GM18858 (cell line): ENCODE measurements around the gene ETAA1.

Source experiments
- ATAC-seq: cut with Tn5 transposase; IDR thresholded peaks from one replicate; pipeline ENCODE4 v1.9.1; 2021; ENCODE audit not compliant: unreplicated experiment

The ETAA1 gene

DNA sequence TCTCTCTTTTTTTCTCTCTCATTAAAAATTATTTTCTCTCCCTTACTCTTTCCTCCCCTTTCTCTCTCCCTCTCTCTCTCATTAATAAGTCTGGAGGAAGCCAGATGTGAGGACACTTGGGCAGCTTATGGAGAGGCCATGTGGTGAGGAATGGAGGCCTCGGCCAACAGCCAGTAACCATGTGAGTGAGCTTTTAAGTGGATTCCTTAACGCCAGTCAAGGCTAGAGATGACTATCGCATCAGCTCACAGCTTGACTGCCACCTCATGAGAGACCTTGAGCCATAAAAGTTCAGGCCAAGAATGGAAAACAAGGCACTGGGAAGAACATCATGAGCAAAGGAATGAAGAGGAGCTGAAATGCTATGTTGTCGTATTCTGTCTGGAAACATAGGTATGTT lies 39.1 kb downstream of the ETAA1 start:
- no peak for ATAC-seq

- no peak for ATAC-seq
Observed at GRCh38 chr2:67437114-67437513, 40.0 kb downstream of the ETAA1 start.

DNA sequence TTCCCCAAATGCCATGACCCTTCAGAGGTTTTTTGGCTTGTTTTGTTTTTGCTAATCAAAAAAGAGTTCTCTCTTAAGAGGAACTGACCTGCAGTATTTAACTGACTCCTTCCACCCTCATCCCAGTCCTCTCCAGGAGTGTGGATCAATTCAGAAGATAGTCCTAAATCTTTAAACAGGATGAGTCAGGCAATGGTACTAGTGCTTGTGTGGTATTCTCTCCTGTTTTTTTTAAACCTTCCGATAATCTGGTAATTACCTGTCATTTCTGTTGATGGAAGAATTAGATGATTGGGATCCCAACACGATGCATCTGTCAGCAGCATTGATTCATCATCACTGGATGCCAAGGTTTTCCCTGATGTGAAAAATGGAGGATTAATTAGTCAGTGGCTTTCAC lies 41.2 kb downstream of the ETAA1 start:
- ATAC-seq: no peak

- no peak for ATAC-seq
Observed at GRCh38 chr2:67445652-67446268, 48.6 kb downstream of the ETAA1 start.

DNA sequence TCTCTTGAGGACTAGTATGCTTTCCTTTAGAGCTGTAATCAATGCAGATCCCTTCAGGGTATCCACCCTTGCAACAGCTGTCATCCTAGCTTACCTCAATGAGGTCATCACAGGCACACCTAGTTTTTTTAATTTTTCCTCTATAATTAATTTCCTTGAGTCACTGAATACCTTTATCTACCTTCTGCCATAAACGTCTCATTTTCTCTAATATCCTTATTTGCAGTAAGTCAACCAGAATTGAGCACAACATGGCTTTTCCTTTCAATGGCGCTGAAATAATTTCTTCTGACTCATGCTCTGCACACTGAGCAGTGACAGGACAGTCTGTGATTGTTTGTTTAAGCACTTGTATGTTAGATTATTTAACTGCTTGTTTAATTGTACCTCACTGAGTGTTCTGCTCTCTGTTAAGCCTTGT lies 49.4 kb downstream of the ETAA1 start:
- ATAC-seq: no peak

DNA sequence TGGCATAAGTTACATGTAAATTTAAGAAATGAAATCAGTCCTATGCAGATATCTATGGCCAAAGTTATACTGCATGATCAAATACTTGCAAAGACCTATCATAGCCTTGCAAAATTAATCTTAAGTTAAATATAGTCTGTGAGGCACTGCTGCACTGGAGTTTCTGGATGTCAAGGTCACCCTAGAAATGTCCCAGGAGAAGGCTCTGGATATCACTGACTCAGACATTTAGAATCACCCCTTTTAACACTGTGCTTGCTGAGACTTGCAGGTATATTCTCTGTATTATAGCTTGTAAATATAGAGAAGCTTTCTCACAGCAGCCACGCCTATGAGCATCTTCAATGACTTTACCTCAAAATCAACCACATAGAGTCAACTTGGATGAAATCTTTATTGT lies 51.5 kb downstream of the ETAA1 start:
- ATAC-seq: no peak

DNA sequence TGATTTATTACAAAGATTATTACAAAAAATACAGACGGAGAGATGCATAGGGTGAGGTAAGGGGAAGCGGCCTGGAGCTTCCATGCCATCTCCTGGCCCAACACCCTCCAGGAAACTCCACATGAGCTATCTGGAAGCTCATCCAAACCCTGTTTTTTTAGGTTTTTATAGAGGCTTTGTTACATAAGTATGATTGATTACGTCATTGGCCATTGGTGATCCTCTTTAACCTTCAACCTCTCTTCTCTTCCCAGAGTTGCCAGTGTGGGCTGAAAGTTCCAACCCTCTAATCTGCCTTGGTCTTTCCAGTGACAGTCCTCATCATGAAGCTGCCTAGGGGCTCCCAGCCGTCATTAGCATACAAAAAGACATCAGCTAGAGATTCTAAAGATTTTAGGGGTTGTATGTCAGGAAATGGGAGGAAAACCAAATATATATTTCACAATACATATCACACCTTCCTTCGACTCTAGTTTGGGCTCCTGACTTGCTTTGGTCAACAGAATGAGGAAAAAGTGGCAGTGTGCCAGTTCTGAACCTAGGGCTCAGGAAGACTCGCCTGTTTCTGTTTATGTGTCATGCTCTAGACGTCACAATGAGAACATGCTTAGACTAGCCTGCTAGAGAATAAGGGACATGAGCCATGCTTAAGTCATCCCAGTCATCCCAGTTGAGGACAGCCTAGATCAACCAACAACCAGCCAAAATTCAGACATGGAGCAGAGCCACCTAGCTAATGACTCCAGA lies 54.1 kb downstream of the ETAA1 start:
- no peak for ATAC-seq

GRCh38 chr2:67453310-67453709 lies 56.2 kb downstream of the ETAA1 start:
- no peak for ATAC-seq

DNA sequence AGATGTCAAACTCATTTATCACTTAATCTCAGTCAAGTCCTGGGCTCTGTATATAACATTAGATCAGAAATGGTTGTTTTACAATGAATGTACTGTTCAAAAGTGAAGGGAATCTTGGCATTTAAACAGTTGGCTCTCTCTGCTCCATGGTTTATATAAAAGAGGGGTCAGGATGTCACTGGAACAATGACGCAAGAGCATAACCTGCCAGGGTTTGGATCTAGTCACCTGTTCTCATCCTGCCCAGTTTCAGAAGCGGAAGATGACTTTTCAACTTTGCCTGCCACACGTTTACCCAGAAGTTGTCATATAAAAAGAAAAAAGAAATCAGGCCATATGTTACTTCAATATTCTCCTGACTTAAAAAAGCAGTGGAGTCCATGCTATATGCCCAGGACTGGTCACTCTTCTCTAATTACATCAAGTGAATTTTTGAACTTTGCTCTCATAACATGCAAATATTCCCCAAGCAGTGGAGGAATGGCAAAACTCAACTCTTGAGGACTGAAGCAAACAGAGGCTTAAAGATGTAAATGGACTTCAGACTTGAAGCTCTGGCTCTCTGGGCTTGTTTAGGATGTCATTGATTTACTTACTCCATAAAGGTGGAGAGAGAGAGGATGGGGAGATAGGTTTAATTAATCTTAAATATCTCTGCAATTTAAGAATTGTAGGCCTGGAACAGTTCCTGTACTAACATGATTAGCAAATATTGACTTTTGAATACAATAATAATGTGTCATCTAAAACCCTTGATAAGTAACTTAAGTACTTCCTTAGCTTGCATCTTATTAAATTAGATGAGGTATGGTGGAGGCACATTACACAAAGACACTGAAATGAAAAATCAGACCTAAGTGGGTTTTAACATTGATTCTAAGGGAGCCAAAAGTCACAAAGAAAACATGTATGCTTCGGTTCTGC lies 58.3 kb downstream of the ETAA1 start:
- no peak for ATAC-seq

DNA sequence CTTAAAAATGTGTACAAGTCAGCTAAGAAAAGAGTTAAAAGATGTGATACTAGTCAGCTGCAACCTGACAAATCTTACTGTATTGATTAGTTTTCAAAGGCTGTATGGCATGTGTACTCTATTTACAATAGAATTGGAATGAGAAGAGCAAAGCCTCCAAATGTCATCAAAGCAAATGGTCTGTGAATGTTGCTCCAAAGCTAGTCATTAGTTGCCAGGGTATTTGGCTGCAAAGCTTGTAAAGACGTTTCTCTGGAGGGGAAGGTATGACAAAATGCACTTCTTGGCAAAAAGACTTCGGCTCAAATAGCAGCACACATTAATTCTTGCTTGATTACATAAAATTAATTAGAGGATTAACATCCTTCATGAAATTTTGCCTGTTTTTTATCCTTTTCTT lies 59.3 kb downstream of the ETAA1 start:
- ATAC-seq: no peak

DNA sequence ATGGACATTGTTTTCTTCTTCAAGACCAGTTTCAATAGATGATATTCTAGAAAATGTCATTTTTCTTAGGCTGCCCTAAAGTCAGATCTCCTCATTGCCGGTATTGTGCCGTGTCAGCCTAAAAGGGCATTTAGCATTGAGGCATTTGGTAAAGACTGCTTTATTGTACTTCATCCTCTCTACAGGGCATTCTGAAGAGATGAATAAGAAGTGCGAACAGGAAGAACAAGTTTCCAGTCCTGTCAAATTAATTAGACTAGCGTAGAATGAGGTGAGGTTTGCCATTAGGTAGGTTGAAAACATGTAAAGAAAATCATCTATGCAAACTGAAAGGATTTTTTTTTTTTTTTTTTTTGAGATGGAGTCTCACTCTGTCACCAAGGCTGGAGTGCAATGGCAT lies 60.6 kb downstream of the ETAA1 start:
- ATAC-seq: no peak

DNA sequence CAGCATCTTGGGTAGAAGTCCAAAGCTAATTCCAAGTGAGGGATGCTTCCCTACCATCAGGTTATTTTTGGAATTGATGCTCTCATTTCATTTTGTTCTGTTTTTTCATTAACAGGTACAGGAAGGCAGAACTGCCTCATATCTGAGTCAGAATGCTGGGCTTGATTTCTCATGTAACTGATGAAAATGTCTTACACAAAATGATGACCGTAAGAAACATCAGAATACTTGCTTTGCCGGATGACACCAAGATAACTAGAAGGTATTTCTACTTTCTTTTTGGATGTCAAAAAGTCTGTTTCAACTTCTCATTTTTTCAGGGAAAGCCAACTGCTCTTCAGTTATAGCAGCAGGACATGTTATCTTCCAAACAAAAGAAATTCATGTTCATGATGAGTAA lies 62.6 kb downstream of the ETAA1 start:
- no peak for ATAC-seq
